H1 (cell line): ENCODE measurements around the gene CD72. TPM values are rescaled to one million over a fixed set of nuclear protein-coding genes. Genes with fewer than 3 reads are reported as not detected.

Experiments used
- CTBP2 ChIP-seq: IDR thresholded peaks from 2 replicates; pipeline ENCODE4 v1.7.0; 2011; ENCODE audit warnings: borderline replicate concordance, mild to moderate bottlenecking, moderate library complexity, mixed read lengths, low read length; ENCODE audit not compliant: insufficient read depth, insufficient read length
- NRF1 ChIP-seq: IDR thresholded peaks from 2 replicates; pipeline ENCODE4 v1.6.1; 2011; ENCODE audit warnings: mild to moderate bottlenecking, low read depth, low read length, improper control_type of control experiment
- RBBP5 ChIP-seq: IDR thresholded peaks from 2 replicates; pipeline ENCODE4 v1.7.1; 2012; ENCODE audit warnings: low read depth, mild to moderate bottlenecking, inconsistent platforms, low read length, moderate library complexity, borderline replicate concordance
- SIN3A ChIP-seq, 2 experiments: IDR thresholded peaks in 1 of 2; conservative IDR thresholded peaks in 1 of 2; 2 replicates each; pipeline ENCODE4 v1.6.1; 2011 to 2012; ENCODE audit warnings: low read length in 2 of 2, improper control_type of control experiment in 1 of 2, low read depth in 1 of 2, mild to moderate bottlenecking in 1 of 2
- polyA plus RNA-seq, 7 experiments: library from polyadenylated mRNA; depleted of rRNA in 3 of 7; stranded (reverse) in 5 of 7; unstranded in 2 of 7; fragments of >200 nt in 5 of 7; fragments of 200-250 nt in 2 of 7; gene quantifications; 1 replicate in 5 of 7; 2 replicates in 1 of 7; 4 replicates in 1 of 7; pipeline versions ENCODE4 v1.2.1 to v1.2.3, GENCODE V29; 2011 to 2013; ENCODE audit warnings: missing spikeins in 2 of 7, mixed read lengths in 2 of 7
- total RNA-seq: library from RNA; stranded (reverse); fragmentation: NEBNext Ultra II Directional; extraction: Animal tissue kit (Norgen Biotek cat#: 25700); gene quantifications from 2 replicates; pipeline ENCODE4 v1.2.1, GENCODE V29; 2021
- TF ChIP-seq, protein P1 (sequence below), 3 experiments: IDR thresholded peaks; 1 replicate in 2 of 3; 2 replicates in 1 of 3; pipeline versions ENCODE4 v1.5.1 to v1.6.1; 2011; ENCODE audit warnings: low read length in 3 of 3, mild to moderate bottlenecking in 3 of 3, inconsistent platforms in 2 of 3, low read depth in 1 of 3, moderate library complexity in 1 of 3; ENCODE audit not compliant: insufficient read depth in 1 of 3; ENCODE audit errors: control extremely low read depth in 1 of 3

Gene CD72
- total and polyA plus RNA-seq, 2 of the 8 experiments (the other 6 are each of a cell fraction or from before 2014, with no cell fraction given) = 4.0 to 4.5 TPM

DNA sequence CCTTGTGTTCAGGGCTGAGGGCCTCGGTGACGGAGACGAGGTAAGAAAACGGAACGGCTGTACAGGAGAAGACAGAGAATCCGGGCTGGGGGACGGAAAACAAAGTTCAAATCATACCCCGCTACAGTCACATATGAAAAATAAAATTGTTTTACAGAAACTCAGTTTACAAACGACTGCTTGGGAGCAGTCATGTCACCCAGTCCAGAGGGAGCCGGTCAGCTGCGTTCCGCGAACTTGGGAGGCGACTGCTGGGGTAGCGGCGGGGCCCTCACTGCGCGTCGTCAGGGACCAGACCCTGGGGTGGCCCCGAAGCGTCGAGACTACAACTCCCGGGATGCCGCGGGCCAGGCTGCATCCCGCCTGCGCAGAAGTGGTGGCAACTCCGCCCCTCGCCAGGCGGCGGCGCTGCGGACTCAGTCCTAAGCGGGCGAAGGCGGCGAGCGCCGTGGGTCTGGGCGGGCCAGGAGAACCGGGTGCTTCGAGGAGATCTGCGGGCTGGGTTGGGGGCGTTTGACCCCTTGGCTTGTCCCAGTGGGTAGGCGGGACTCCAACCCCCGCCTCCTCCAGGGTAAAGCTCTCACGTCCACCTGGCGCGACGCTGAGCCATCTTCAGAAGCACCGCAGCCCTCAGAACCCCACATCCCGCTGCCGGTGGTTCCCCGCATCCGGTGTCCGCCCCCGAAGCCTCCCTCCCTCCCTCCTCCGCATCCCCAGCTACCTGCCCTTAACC lies 28.5 kb upstream of the CD72 start (continued):
- peak in 1 of 2 experiments; percentile 69; a peak in 1 of 4 replicates for TF ChIP-seq SIN3A (conservative IDR thresholded peaks at IDR 0.05 in 1 of 2, IDR thresholded peaks at IDR 0.05 in 1 of 2; ENCODE audit: low read depth in 1 of 2, low read length in 2 of 2)
- TF ChIP-seq NRF1 = peak; percentile 55
- no peak for TF ChIP-seq RBBP5
- TF ChIP-seq, protein P1, sequence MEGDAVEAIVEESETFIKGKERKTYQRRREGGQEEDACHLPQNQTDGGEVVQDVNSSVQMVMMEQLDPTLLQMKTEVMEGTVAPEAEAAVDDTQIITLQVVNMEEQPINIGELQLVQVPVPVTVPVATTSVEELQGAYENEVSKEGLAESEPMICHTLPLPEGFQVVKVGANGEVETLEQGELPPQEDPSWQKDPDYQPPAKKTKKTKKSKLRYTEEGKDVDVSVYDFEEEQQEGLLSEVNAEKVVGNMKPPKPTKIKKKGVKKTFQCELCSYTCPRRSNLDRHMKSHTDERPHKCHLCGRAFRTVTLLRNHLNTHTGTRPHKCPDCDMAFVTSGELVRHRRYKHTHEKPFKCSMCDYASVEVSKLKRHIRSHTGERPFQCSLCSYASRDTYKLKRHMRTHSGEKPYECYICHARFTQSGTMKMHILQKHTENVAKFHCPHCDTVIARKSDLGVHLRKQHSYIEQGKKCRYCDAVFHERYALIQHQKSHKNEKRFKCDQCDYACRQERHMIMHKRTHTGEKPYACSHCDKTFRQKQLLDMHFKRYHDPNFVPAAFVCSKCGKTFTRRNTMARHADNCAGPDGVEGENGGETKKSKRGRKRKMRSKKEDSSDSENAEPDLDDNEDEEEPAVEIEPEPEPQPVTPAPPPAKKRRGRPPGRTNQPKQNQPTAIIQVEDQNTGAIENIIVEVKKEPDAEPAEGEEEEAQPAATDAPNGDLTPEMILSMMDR (IDR thresholded peaks at IDR 0.05; ENCODE audit: control extremely low read depth in 1 of 3, insufficient read depth in 1 of 3, low read depth in 1 of 3, low read length in 3 of 3) = peak; percentile 89 to 98 (median 93)
- TF ChIP-seq CTBP2 = no peak
